IPS DF 6.9 (cell line): Measurements from ENCODE around the gene FN1.

Experiments
- DNase-seq: peaks from one replicate; pipeline ENCODE4 v3.0.0-alpha.2; 2013; ENCODE audit warnings: low read depth, low spot score
- H3K27ac ChIP-seq: one replicate; pipeline ENCODE4 v1.5.1; 2013; ENCODE audit warnings: low read length, control low read depth
- H3K27me3 ChIP-seq: 2 replicates; pipeline ENCODE4 v1.6.1; 2013; ENCODE audit warnings: mild to moderate bottlenecking, low read length; ENCODE audit not compliant: control insufficient read depth, insufficient read depth
- H3K36me3 ChIP-seq: 2 replicates; pipeline ENCODE4 v1.6.1; 2013; ENCODE audit warnings: low read length; ENCODE audit not compliant: control insufficient read depth, insufficient read depth
- H3K4me1 ChIP-seq: 2 replicates; pipeline ENCODE4 v1.6.1; 2013; ENCODE audit warnings: low read length; ENCODE audit not compliant: control insufficient read depth, insufficient read depth
- H3K4me3 ChIP-seq: 2 replicates; pipeline ENCODE4 v1.5.1; 2013; ENCODE audit warnings: mild to moderate bottlenecking, low read length
- H3K9me3 ChIP-seq: 2 replicates; pipeline ENCODE4 v1.6.1; 2013; ENCODE audit warnings: low read length, inconsistent platforms; ENCODE audit not compliant: control insufficient read depth, insufficient read depth
- WGBS: extraction: QIAGEN DNeasy Blood & Tissue Kit; methylation state at CpG from one replicate; pipeline ENCODE4 v1.1.7; 2013; ENCODE audit warnings: mixed read lengths, missing lambda C conversion rate; ENCODE audit not compliant: insufficient read length, insufficient coverage; 5-methylcytosine and 5-hydroxymethylcytosine counted together

Gene FN1

DNA sequence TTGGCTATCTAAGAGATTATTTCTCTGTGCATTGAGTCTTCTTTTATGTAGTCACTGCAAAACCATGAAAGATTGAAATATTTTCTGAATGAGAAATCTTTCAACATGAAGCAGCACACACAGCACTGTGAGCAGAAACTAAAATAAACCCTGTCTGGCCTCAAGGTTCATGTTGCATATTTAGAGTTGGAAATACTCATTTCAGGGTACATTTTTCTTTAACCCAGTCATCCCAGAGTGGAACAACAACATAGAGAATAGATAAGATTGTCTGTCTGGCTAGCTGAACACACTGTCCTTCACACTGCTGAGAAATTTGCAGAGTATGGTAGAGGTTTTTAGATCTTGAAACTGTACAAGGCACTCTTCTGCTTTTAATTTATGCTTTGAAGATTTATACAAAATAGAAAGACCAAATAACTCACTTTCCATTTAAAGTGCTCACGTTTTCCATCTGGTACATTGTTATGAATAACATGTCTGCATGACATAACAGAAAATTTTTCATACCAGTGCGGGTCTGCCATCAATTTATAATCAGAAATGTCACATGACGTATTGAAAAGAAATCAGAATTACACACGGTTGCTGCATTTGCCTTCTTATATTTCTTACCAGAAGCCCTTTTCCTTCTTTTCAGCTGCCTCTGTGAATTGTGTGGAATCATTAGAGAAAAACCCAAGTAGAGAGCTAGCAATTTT, 25.0 kb upstream of the FN1 start:
- Histone ChIP-seq H3K27ac (no peak overlapping the region), H3K36me3 (no peaks in the 10 kb centered on the region), H3K9me3 (no peaks in the 10 kb centered on the region), H3K4me1 (no peaks in the 10 kb centered on the region), H3K4me3 (no peak overlapping the region), H3K27me3 (no peaks in the 10 kb centered on the region)
- WGBS: no CpG with 5 or more reads among the region's 4 CpGs
- DNase-seq: no peak

DNA sequence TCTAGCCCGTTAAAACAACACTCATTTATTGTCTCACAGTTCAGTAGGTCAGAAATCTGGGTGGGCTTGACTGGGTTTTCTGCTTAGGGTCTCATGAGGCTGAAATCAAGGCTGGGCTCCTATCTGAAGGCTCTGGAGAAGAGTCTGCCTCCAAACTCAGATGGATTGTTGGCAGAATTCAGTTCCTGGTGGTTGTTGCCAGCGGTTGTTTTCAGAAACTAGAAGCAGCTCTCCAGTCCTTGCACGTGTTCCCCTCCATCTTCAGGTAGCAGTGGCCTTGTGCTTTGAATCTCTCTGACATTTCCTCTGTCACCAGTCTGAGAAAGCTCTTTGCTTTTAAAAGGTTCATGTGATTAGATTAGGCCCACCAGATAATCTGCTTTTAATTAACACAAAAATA, 20.1 kb upstream of the FN1 start:
- DNase-seq: no peak

DNA sequence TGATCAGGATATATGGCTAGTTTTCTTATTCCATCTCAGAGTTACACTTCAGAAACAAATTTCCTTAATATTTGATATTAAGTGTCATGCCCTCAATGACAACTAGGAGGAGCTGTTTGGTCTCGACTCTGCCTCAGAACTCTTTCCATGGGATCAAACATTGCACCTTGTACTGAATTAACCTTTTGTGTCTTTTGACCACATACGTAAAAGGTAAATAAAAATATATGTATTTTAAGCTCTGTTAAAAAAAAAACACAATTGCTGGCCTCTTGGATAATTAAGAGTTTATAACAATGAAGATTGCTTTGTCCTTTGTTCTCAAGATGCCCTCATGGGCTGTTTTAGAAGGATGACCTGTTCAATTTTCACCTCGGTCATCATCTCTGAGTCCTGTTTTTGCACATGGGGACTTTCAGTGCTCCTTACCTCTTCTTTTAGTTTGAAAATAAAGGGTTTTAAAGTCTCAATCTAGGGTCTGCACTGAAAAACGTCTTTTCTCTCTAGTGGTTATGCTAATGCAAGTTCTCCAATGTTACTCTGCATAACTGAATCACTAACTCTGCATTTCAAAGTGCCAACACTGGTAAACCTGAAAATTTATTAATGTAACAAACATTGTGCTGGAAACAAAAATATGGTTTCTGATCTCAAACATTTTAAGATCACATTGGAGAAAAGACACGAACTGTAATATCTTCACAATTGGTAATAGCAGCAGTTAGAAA, 18.8 kb upstream of the FN1 start:
- Histone ChIP-seq H3K36me3 (no peaks in the 10 kb centered on the region), H3K4me3 (no peak overlapping the region), H3K27ac (no peak overlapping the region), H3K27me3 (no peaks in the 10 kb centered on the region), H3K9me3 (no peaks in the 10 kb centered on the region), H3K4me1 (no peaks in the 10 kb centered on the region)
- no peak for DNase-seq
- no CpG with 5 or more reads among the region's 5 CpGs for WGBS

More for the DNA sequence above, 20.1 kb upstream of the FN1 start:
- H3K36me3 ChIP-seq: no peaks in the 10 kb centered on the region
- H3K9me3 ChIP-seq: no peaks in the 10 kb centered on the region
- no peaks in the 10 kb centered on the region for H3K4me1 ChIP-seq
- H3K27me3 ChIP-seq: no peaks in the 10 kb centered on the region
- no CpG with 5 or more reads among the region's 3 CpGs for WGBS
- no peak overlapping the region for H3K27ac ChIP-seq
- H3K4me3 ChIP-seq: no peak overlapping the region

DNA sequence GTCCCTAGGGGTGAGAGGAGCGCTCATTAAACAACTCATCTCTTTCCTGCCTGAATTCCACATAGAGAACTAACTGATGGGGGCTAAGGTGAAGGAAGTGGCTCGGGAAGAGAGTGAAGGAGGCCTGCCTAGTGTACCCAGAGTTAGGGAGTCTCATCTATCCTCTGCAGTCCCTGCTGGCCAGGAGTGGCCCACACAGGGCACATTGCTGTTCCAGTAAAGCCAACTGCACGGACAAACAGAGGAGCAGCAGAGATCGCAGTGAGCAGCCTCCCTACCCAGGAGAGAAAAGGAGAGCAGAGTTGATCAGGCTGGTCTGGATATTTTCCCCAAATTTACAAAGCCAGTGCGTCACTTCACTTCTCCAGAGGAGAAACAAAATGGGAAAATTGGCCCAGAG, 16.9 kb upstream of the FN1 start:
- Histone ChIP-seq H3K4me3 (no peak overlapping the region), H3K27ac (no peak overlapping the region), H3K9me3 (no peaks in the 10 kb centered on the region), H3K36me3 (no peaks in the 10 kb centered on the region), H3K4me1 (no peaks in the 10 kb centered on the region), H3K27me3 (no peaks in the 10 kb centered on the region)
- no peak for DNase-seq
- WGBS: no CpG with 5 or more reads among the region's 5 CpGs

DNA sequence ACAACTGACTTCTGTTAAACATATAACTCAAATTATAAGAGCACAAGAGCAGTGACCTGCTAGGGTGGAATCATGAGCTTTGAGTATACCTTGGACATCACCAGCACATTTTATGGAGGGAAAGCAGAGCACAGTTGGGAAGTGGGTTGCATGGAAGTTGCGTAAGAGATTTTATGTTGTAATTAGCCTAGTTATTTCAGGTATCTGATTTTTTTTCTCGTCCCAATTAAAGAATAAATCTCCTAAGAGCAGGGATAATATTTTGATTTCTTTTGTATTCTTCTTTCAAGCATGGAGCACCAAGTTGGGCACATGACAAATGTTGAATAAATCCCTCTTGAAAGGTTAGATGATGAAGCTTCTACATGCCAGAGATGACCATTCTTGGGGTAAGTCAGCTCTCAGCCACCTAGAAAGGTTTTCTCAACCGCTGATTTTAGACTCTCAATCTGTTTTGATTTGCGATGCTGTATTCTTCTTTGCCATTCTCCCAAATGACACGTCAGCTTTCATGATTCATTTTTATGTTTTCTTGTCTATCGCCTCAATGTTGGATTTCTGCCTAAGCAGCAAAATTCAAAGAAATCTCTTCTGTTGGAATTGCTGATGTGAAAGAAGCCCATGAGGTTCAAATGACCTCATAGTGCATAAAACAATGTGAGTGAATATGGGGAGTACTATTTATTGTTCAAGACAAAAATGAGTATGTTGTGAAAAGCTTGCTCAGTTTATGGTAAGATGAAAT, 15.3 kb upstream of the FN1 start:
- H3K4me1 ChIP-seq: no peaks in the 10 kb centered on the region
- no peaks in the 10 kb centered on the region for H3K36me3 ChIP-seq
- no CpG with 5 or more reads among the region's 6 CpGs for WGBS
- no peak for DNase-seq
- H3K4me3 ChIP-seq: no peak overlapping the region
- no peaks in the 10 kb centered on the region for H3K9me3 ChIP-seq
- H3K27ac ChIP-seq: no peak overlapping the region
- no peaks in the 10 kb centered on the region for H3K27me3 ChIP-seq

DNA sequence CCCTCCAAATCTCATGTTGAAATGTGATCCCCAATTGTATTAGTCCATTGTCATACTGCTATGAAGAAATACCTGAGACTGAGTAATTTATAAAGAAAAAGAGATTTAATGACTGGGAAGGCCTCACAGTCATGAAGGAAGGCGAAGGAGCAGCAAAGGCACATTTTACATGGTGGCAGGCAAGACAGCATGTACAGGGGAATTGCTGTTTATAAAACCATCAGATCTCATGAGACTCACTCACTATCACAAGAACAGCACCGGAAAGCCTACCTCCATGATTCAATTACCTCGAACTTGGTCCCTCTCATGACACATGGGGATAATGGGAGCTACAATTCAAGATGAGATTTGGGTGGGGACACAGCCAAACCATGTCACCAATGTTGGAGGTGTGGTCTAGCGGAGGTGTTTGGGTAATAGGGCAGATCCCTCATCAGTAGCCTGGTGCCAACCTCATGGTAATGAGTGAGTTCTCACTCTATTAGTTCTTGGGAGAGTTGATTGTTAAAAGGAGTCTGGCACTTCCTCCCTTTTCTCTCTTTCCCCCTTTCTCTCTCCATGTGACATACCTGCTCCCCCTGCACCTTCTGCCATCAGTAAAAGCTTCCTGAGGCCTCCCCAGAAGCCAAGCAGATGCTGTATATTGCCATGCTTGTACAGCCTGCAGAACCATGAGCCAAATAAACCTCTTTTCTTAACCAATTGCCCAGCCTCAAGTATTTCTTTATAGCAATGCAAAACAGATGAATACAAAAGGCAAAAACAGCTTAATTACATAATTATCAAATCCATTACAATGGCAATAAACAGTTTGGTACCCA, 14.5 kb upstream of the FN1 start:
- no CpG with 5 or more reads among the region's 4 CpGs for WGBS
- no peaks in the 10 kb centered on the region for H3K4me1 ChIP-seq

DNA sequence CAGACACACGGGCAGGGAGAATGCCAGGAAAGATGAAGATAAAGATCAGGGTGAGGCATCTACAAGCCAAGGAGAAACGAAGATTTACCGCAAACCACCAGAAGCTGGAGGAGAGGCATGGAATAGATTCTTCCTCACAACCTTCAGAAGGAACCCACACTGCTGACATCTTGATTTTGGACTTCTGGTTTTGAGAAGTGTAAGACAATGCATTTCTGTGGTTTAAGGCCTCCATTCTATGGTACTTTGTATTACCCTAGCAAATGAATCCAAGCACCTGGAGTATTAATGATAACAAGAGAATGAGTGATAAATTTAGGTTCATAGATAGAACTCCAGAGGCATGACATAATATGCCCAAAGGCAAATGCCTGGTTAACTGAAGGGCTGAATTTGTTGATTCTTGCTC, 11.8 kb upstream of the FN1 start:
- Histone ChIP-seq H3K27me3 (no peaks in the 10 kb centered on the region), H3K9me3 (no peaks in the 10 kb centered on the region), H3K4me3 (no peak overlapping the region), H3K36me3 (no peaks in the 10 kb centered on the region), H3K27ac (no peak overlapping the region), H3K4me1 (no peaks in the 10 kb centered on the region)
- WGBS: no CpG with 5 or more reads among the region's 3 CpGs
- DNase-seq: no peak

More for the DNA sequence above, 14.5 kb upstream of the FN1 start:
- H3K27ac ChIP-seq: no peak overlapping the region
- no peaks in the 10 kb centered on the region for H3K9me3 ChIP-seq
- no peaks in the 10 kb centered on the region for H3K27me3 ChIP-seq
- H3K36me3 ChIP-seq: no peaks in the 10 kb centered on the region
- H3K4me3 ChIP-seq: no peak overlapping the region
- DNase-seq: no peak

DNA sequence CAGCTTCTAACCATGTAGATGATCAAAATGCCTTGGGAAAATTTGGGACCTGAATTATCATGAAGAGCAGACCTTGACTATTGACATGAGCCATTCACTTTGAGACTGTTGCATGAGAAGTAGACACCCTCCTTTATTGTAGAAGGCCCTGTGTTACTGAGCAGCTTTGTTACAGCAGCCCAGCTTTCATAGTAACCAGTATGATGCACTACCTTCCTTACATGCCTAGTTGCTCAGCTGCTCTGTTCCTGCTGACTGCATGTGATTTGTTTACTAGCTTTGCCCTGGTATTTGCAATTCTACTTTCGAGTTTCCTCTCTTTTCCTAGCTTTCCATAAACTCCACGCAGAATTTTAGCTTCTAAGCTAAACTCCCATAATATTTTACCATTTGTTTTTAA, 11.2 kb upstream of the FN1 start:
- no peaks in the 10 kb centered on the region for H3K9me3 ChIP-seq
- H3K27me3 ChIP-seq: no peaks in the 10 kb centered on the region
- no peak overlapping the region for H3K27ac ChIP-seq
- no peaks in the 10 kb centered on the region for H3K36me3 ChIP-seq
- WGBS: no CpG with 5 or more reads among the region's 2 CpGs
- DNase-seq: no peak
- no peak overlapping the region for H3K4me3 ChIP-seq
- H3K4me1 ChIP-seq: no peaks in the 10 kb centered on the region

DNA sequence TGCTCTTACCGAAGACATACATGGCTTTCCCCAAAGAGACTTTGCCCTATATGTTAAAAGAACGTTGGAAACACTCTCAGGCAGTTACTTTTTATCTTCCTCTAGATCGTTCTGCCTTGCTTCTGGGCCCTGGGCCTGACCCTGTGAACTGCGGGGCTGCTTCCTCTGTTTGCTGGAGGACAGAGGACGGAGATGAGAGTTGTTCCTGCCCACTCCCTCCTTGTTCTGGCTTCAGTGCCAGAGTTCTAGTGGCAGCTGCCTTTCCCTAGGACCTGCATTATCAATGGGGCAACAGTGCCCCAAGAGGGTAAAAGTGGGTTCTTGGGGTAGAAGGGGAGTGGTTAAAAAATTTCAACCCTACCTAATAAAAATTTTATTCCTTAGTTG, 6.5 kb upstream of the FN1 start:
- Histone ChIP-seq H3K27ac (no peak overlapping the region), H3K9me3 (no peaks in the 10 kb centered on the region), H3K4me1 (no peaks in the 10 kb centered on the region), H3K36me3 (no peaks in the 10 kb centered on the region), H3K27me3 (no peaks in the 10 kb centered on the region), H3K4me3 (no peak overlapping the region)
- DNase-seq: no peak
- WGBS: no CpG with 5 or more reads among the region's 5 CpGs
